HEK293 (cell line): Measurements from ENCODE around the gene SLAMF8.

Source experiments
- EGR2 ChIP-seq: fragments of 450-650 bp; formaldehyde crosslinking; IDR thresholded peaks from 2 replicates; pipeline ENCODE4 v1.5.1; 2016; ENCODE audit warnings: low read depth, missing biosample characterization, missing genetic modification characterization
- GLIS1 ChIP-seq: fragments of 450-650 bp; formaldehyde crosslinking; IDR thresholded peaks from 2 replicates; pipeline ENCODE4 v1.5.1; 2016; ENCODE audit warnings: missing biosample characterization, missing genetic modification characterization
- HOXA7 ChIP-seq: sonication (generic); formaldehyde crosslinking; IDR thresholded peaks from 2 replicates; pipeline ENCODE4 v1.8.1; 2022; ENCODE audit warnings: missing genetic modification reagents, borderline replicate concordance
- KLF9 ChIP-seq: fragments of 450-650 bp; formaldehyde crosslinking; IDR thresholded peaks from 2 replicates; pipeline ENCODE4 v1.5.1; 2016; ENCODE audit warnings: missing biosample characterization, missing genetic modification characterization, low read depth
- OSR2 ChIP-seq: fragments of 450-650 bp; formaldehyde crosslinking; IDR thresholded peaks from 2 replicates; pipeline ENCODE4 v1.5.1; 2016; ENCODE audit warnings: missing biosample characterization, missing genetic modification characterization
- PRDM1 ChIP-seq: fragments of 450-650 bp; formaldehyde crosslinking; IDR thresholded peaks from 2 replicates; pipeline ENCODE4; 2016; ENCODE audit warnings: missing biosample characterization, missing genetic modification characterization
- WT1 ChIP-seq: fragments of 450-650 bp; formaldehyde crosslinking; IDR thresholded peaks from 2 replicates; pipeline ENCODE4 v1.5.1; 2016; ENCODE audit warnings: missing biosample characterization, missing genetic modification characterization
- ZBTB20 ChIP-seq: fragments of 450-650 bp; formaldehyde crosslinking; IDR thresholded peaks from 2 replicates; pipeline ENCODE4 v1.5.1; 2016; ENCODE audit warnings: missing biosample characterization, missing genetic modification characterization
- ZBTB48 ChIP-seq: fragments of 450-650 bp; formaldehyde crosslinking; IDR thresholded peaks from 2 replicates; pipeline ENCODE4 v1.5.1; 2016; ENCODE audit warnings: missing biosample characterization, missing genetic modification characterization
- ZFHX2 ChIP-seq: fragments of 450-650 bp; formaldehyde crosslinking; conservative IDR thresholded peaks from 2 replicates; pipeline ENCODE4 v1.5.1; 2016; ENCODE audit warnings: missing biosample characterization, missing genetic modification characterization
- ZNF133 ChIP-seq: fragments of 450-650 bp; formaldehyde crosslinking; IDR thresholded peaks from 2 replicates; pipeline ENCODE4 v1.5.1; 2016; ENCODE audit warnings: missing biosample characterization, missing genetic modification characterization
- ZNF138 ChIP-seq: fragments of 450-650 bp; formaldehyde crosslinking; IDR thresholded peaks from 2 replicates; pipeline ENCODE4 v1.5.1; 2016; ENCODE audit warnings: missing biosample characterization, missing genetic modification characterization, borderline replicate concordance
- ZNF335 ChIP-seq: fragments of 450-650 bp; formaldehyde crosslinking; conservative IDR thresholded peaks from 2 replicates; pipeline ENCODE4 v1.5.1; 2016; ENCODE audit warnings: missing biosample characterization, missing genetic modification characterization
- ZNF366 ChIP-seq: fragments of 450-650 bp; formaldehyde crosslinking; conservative IDR thresholded peaks from 2 replicates; pipeline ENCODE4 v1.5.1; 2016; ENCODE audit warnings: missing biosample characterization, missing genetic modification characterization
- ZNF510 ChIP-seq: fragments of 450-650 bp; formaldehyde crosslinking; IDR thresholded peaks from 2 replicates; pipeline ENCODE4 v1.5.1; 2018; ENCODE audit warnings: mild to moderate bottlenecking, missing genetic modification characterization, missing biosample characterization; ENCODE audit not compliant: insufficient replicate concordance
- ZNF707 ChIP-seq: fragments of 450-650 bp; formaldehyde crosslinking; IDR thresholded peaks from 2 replicates; pipeline ENCODE4 v1.5.1; 2016; ENCODE audit warnings: missing biosample characterization, missing genetic modification characterization
- ZNF777 ChIP-seq: fragments of 450-650 bp; formaldehyde crosslinking; IDR thresholded peaks from 2 replicates; pipeline ENCODE4 v1.5.1; 2017; ENCODE audit warnings: missing biosample characterization, missing genetic modification characterization, borderline replicate concordance
- TF ChIP-seq, protein P1 (sequence below): fragments of 450-650 bp; formaldehyde crosslinking; IDR thresholded peaks from 2 replicates; pipeline ENCODE4 v1.5.1; 2016; ENCODE audit warnings: missing biosample characterization, missing genetic modification characterization
- TF ChIP-seq, protein P2 (sequence below): sonication (generic); formaldehyde crosslinking; IDR thresholded peaks from 2 replicates; pipeline ENCODE4 v1.8.1; 2022; ENCODE audit warnings: mild to moderate bottlenecking, moderate library complexity, missing genetic modification reagents
- TF ChIP-seq, protein P3 (sequence below): fragments of 450-650 bp; formaldehyde crosslinking; IDR thresholded peaks from 2 replicates; pipeline ENCODE4 v1.5.1; 2016; ENCODE audit warnings: missing biosample characterization, missing genetic modification characterization
- TF ChIP-seq, protein P4 (sequence below): fragments of 450-650 bp; formaldehyde crosslinking; IDR thresholded peaks from 2 replicates; pipeline ENCODE4 v1.5.1; 2016; ENCODE audit warnings: missing biosample characterization, missing genetic modification characterization
- TF ChIP-seq, protein P5 (sequence below): fragments of 450-650 bp; formaldehyde crosslinking; IDR thresholded peaks from 2 replicates; pipeline ENCODE4 v1.5.1; 2016; ENCODE audit warnings: missing biosample characterization, missing genetic modification characterization

The SLAMF8 gene

DNA sequence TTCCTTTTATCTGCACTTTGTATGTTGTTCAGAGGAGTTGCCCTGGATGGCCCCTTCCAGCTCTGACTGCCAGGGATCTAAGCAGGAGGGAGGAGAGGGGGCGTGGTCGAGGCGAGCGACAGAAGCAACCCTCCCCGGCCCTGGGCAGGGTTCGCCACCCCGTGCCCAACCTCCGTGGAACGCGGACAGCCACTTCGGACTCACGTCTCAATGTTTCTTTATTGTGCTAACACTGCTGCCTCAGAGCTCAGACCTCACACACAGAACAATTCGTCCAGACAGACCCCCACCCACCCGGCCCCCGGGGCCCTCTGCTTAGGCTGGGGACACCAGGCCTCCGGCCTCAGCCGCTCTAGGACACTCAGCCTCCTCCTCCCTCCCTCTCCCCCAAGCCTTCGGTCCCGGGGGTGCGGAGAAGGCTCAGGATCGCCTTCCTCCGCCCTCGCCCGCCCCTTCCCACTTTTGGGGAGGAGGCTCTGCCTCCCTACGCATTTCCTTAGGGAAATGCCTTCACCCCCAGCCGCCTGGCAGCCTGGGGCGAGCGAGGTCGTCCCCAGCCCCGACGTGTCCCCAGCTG lies 27.5 kb downstream of the SLAMF8 start (continued):
- TF ChIP-seq ZNF510 (tag by site-specific recombination) (no peak), ZNF707 (no peak), ZFHX2 (tag by site-specific recombination) (peak; percentile 87), ZNF133 (tag by site-specific recombination) (no peak), OSR2 (tag by site-specific recombination) (no peak), ZNF335 (tag by site-specific recombination) (peak; percentile 76), WT1 (tag by site-specific recombination) (peak; percentile 60; the same call in 1 of the 2 replicates), PRDM1 (tag by site-specific recombination) (no peak), EGR2 (0 out of 2 replicates have a peak, but pooled peaks have one; percentile 58), ZBTB48 (tag by site-specific recombination) (peak; percentile 77; the same call in 1 of the 2 replicates), ZNF366 (tag by site-specific recombination) (peak; percentile 65; the same call in 1 of the 2 replicates), ZBTB20 (tag by site-specific recombination) (peak; percentile 65; the same call in 1 of the 2 replicates), ZNF138 (no peak), HOXA7 (no peak), KLF9 (peak; percentile 91), GLIS1 (tag by site-specific recombination) (no peak; the same call in 1 of the 2 replicates), ZNF777 (tag by site-specific recombination) (peak; percentile 91)
- TF ChIP-seq, protein P1, sequence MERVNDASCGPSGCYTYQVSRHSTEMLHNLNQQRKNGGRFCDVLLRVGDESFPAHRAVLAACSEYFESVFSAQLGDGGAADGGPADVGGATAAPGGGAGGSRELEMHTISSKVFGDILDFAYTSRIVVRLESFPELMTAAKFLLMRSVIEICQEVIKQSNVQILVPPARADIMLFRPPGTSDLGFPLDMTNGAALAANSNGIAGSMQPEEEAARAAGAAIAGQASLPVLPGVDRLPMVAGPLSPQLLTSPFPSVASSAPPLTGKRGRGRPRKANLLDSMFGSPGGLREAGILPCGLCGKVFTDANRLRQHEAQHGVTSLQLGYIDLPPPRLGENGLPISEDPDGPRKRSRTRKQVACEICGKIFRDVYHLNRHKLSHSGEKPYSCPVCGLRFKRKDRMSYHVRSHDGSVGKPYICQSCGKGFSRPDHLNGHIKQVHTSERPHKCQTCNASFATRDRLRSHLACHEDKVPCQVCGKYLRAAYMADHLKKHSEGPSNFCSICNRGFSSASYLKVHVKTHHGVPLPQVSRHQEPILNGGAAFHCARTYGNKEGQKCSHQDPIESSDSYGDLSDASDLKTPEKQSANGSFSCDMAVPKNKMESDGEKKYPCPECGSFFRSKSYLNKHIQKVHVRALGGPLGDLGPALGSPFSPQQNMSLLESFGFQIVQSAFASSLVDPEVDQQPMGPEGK, result peak; percentile 63
- TF ChIP-seq, protein P2, sequence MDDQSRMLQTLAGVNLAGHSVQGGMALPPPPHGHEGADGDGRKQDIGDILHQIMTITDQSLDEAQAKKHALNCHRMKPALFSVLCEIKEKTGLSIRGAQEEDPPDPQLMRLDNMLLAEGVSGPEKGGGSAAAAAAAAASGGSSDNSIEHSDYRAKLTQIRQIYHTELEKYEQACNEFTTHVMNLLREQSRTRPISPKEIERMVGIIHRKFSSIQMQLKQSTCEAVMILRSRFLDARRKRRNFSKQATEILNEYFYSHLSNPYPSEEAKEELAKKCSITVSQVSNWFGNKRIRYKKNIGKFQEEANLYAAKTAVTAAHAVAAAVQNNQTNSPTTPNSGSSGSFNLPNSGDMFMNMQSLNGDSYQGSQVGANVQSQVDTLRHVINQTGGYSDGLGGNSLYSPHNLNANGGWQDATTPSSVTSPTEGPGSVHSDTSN (CRISPR knock-in tag), result 0 out of 2 replicates have a peak, but pooled peaks have one; percentile 11
- TF ChIP-seq, protein P3, sequence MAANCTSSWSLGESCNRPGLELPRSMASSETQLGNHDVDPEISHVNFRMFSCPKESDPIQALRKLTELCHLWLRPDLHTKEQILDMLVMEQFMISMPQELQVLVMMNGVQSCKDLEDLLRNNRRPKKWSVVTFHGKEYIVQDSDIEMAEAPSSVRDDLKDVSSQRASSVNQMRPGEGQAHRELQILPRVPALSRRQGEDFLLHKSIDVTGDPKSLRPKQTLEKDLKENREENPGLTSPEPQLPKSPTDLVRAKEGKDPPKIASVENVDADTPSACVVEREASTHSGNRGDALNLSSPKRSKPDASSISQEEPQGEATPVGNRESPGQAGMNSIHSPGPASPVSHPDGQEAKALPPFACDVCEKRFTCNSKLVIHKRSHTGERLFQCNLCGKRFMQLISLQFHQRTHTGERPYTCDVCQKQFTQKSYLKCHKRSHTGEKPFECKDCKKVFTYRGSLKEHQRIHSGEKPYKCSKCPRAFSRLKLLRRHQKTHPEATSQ (tag by site-specific recombination), result no peak
- TF ChIP-seq, protein P4, sequence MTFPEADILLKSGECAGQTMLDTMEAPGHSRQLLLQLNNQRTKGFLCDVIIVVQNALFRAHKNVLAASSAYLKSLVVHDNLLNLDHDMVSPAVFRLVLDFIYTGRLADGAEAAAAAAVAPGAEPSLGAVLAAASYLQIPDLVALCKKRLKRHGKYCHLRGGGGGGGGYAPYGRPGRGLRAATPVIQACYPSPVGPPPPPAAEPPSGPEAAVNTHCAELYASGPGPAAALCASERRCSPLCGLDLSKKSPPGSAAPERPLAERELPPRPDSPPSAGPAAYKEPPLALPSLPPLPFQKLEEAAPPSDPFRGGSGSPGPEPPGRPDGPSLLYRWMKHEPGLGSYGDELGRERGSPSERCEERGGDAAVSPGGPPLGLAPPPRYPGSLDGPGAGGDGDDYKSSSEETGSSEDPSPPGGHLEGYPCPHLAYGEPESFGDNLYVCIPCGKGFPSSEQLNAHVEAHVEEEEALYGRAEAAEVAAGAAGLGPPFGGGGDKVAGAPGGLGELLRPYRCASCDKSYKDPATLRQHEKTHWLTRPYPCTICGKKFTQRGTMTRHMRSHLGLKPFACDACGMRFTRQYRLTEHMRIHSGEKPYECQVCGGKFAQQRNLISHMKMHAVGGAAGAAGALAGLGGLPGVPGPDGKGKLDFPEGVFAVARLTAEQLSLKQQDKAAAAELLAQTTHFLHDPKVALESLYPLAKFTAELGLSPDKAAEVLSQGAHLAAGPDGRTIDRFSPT (tag by site-specific recombination), result peak; percentile 80; the same call in 1 of the 2 replicates
- TF ChIP-seq, protein P5, sequence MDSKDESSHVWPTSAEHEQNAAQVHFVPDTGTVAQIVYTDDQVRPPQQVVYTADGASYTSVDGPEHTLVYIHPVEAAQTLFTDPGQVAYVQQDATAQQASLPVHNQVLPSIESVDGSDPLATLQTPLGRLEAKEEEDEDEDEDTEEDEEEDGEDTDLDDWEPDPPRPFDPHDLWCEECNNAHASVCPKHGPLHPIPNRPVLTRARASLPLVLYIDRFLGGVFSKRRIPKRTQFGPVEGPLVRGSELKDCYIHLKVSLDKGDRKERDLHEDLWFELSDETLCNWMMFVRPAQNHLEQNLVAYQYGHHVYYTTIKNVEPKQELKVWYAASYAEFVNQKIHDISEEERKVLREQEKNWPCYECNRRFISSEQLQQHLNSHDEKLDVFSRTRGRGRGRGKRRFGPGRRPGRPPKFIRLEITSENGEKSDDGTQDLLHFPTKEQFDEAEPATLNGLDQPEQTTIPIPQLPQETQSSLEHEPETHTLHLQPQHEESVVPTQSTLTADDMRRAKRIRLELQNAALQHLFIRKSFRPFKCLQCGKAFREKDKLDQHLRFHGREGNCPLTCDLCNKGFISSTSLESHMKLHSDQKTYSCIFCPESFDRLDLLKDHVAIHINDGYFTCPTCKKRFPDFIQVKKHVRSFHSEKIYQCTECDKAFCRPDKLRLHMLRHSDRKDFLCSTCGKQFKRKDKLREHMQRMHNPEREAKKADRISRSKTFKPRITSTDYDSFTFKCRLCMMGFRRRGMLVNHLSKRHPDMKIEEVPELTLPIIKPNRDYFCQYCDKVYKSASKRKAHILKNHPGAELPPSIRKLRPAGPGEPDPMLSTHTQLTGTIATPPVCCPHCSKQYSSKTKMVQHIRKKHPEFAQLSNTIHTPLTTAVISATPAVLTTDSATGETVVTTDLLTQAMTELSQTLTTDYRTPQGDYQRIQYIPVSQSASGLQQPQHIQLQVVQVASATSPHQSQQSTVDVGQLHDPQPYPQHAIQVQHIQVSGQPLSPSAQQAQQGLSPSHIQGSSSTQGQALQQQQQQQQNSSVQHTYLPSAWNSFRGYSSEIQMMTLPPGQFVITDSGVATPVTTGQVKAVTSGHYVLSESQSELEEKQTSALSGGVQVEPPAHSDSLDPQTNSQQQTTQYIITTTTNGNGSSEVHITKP (tag by site-specific recombination), result peak; percentile 46; the same call in 1 of the 2 replicates
